IPS DF 4.7 (cell line): ENCODE results near the gene NBPF1.
"Not testable (repeated sequence)": the region's sequence is repeated elsewhere in the genome, so short reads cannot be mapped to it uniquely, and the experiment has no call there.

Experiments
- DNase-seq: peaks from one replicate; pipeline ENCODE4 v3.0.0-alpha.2; 2013; ENCODE audit warnings: low spot score; ENCODE audit errors: extremely low read depth

NBPF1 gene

DNA sequence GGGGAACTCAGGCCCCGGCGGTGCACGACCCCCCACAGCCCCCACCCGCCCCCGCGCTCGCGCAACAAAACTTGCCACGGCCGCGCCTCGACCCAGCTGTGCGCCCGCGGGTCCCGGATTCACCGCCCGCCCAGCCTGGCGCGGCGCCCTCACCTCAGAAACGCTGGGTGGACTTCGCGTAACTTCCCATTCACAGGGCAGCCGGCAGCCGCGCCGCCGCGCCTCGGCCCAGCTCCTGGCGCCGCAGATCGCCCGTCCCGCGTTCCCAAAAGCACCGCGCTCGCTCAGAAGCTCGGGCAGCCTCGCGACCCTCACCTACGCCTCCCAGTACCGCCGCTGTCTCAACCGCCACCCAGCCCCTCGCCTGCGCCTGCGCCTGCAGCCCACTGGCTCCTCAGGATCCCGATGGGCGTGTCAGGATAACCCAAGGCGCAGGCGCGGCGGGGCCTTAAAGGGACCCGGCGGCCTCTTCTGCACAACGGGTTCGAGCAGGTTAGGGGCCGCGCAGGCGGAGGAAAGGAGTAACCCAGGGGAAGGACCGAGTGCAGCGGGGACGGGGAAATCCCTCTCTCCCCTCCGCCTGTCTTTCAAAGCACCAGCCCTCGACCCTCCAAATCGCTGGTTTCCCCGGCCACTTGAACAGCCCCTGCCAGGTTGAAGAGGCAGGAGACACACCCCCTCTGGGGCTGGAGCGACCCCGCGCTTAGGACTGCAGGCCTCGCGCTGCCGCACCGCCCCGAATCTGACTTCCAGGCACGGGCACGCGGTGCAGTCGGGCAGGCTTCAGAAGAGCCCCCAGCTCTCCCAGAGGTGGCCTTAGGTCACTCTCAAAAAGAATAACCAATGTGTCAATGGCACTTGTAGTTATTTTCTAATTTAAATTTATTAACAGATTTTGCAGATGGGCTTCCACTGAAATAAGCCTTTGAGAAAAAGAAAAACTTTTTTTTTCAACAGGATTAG, at the start of gene NBPF1:
TSS of gene NBPF1 (minus strand) at position 380 of the 963 bp plus-strand sequence.
- DNase-seq = peak; percentile 100

DNA sequence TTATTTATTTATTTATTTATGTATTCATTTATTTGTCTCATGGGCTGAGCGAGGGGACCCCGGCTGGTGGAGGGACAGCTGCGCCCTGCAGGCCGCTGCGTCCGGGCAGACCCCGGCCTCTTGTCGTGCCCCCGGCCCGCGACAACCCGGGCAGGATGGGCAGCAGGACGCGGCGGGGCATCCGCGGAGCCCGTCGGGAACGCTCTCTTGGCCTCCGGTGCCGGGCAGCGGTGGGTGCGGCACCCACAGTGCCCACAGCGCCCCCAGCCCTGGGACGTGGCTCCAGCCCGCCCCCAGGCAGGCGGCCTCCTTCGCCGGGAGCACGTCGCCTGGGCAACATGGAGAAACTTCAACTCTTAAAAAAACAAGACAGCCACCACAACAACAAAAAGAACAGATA, 44.9 kb upstream of the NBPF1 start:
- DNase-seq = not testable (repeated sequence)

DNA sequence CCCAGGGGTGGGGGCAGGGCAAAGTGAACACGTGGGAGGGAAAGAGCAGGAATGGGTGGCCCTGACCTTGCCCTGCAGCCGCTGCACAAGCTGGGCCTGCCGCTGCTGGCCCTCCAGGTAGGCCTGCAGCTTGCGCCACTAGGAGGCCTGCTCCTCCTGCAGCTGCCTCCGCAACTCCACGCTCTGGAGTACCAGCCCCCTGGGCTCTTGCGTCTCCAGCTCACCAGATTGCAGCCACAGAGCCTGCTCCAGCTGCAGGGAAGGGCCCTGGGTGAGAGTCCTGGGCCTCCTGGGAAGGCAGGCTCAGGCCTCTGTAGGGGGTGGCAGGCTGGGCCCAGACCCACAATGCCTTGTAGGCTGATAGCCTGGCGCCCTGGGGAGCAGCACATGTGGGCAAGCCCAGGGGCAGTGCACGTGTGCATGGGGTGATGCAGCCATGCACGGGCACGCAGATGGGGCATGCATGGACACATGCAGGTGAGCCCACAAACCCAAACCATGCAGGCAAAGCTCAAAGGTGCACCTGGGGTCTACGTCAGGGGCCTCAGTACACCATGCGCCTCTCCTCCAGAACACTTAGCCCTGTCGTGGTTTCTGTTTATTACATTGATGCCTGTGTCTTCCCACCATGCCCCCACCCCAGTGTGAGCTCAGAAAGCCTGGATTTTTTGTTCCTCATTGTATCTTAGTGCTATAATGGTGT, 43.8 kb upstream of the NBPF1 start:
- not testable (repeated sequence) for DNase-seq

DNA sequence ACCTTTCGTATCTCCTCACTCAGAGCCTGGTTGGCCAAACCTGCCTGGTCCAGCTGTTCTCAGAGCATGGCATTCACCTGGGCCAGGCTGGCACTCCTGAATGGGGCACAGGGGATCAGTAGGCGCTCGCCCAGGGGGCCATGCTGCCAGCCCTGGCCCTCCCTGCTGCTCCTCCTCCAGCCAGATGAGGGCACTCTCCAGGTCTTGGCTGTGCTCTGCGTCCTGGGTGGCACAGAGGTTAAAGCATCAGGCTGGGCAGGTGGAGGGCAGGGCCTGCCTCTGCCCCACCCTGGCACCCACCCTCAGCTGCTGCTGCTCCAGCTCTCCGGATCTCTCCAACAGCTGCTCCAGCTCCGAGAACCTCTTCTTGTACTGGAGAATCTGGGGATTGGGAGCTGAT, 43.2 kb upstream of the NBPF1 start:
- DNase-seq = not testable (repeated sequence)

DNA sequence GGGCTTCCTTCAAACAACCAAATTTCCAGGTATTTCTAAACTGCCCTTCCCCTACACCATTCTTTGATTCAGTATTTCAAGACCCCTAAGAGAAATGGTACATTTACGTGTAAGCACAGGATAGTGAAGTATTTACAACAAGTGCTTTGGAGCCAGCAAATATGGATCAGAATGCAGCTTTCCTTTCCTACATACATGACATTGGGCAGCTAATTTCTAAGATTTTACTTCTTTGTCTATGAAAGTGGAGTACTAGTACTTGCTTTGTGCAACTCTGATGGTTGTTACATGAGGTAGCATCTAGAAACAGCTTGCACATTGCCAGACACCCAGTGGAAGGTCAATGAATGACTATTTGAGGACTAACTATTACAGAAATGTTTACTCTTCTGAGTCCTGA, 38.2 kb upstream of the NBPF1 start:
- DNase-seq = not testable (repeated sequence)

DNA sequence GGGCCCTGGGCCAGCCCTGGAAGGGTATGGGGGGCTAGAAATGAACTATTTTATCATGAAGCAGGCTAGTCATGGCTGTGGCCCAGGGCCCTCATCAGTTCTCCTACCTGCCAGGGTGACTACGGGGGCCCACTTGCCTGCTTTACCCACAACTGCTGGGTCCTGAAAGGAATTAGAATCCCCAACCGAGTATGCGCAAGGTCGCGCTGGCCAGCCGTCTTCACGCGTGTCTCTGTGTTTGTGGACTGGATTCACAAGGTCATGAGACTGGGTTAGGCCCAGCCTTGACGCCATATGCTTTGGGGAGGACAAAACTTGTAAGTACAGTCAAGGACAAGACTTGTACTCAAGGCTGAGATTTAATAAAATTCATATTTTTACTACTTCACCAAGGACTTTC, 36.6 kb upstream of the NBPF1 start:
- DNase-seq = not testable (repeated sequence)

DNA sequence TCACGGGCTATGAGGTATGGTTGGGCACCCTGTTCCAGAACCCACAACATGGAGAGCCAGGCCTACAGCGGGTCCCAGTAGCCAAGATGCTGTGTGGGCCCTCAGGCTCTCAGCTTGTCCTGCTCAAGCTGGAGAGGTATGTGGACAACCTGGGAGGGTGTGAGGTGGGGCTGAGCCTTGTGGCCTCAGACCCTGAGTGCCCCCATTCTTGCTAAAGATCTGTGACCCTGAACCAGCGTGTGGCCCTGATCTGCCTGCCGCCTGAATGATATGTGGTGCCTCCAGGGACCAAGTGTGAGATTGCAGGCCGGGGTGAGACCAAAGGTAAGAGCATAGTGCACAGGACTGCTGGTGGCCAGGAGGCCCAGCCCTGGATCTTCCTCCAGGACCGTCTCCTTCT, 36.0 kb upstream of the NBPF1 start:
- DNase-seq = not testable (repeated sequence)

DNA sequence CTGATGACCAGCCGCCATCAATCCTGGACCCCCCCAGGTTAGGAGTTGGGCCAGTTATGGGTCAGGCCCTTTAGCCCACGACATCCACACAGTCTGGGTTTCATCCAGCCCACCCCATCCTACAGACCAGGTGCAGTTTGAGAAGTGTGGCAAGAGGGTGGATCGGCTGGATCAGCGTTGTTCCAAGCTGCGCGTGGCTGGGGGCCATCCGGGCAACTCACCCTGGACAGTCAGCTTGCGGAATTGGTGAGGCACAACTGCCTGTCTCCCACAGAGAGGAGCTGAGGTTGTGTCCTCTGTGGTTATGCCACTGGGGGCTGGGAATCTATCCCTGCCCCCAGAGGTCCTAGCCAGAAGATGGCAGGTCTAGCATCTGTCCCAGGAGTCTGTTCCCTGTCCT, 35.4 kb upstream of the NBPF1 start:
- DNase-seq = not testable (repeated sequence)

DNA sequence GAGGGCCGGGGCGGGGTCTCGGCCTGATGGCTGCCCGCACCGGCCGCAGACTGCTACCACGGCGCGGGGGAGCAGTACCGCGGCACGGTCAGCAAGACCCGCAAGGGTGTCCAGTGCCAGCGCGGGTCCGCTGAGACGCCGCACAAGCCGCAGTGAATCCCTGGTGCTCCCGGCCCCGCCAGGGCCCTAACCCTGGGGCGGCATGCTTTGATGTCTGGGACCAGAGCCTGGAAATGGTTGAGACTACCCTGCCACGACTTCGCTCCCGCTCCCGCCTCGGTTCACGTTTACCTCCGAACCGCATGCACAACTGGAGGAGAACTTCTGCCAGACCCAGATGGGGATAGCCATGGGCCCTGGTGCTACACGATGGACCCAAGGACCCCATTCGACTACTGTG, 34.9 kb upstream of the NBPF1 start:
- DNase-seq = not testable (repeated sequence)

DNA sequence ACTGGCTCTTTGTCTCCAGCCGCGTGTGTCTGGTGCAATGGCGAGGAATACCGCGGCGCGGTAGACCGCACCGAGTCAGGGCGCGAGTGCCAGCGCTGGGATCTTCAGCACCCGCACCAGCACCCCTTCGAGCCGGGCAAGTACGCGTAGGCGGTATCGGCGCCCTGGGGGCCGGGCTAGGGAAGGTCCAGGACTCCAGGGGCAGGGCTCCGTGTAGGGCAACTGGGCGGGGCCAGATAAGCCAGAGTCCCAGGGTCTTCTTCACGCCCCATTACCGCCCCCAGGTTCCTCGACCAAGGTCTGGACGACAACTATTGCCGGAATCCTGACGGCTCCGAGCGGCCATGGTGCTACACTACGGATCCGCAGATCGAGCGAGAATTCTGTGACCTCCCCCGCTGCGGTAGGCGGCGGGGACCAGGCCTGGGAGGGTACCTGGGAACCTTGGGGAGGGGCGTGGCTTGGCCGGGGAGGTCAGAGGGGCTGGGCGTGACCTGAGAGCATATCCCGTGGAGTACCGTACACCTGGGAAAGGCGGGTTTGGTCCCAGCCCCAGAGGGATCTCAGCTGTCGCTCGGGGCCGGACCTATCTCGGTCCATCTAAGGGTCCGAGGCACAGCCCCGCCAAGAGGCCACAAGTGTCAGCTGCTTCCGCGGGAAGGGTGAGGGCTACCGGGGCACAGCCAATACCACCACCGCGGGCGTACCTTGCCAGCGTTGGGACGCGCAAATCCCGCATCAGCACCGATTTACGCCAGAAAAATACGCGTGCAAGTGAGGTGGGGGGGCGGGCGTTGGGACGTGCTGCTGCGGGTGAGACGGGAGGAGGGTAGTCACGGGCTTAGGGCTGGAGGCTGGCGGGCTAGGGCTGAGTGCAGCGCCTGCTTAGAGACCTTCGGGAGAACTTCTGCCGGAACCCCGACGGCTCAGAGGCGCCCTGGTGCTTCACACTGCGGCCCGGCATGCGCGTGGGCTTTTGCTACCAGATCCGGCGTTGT, 34.1 kb upstream of the NBPF1 start:
- DNase-seq = not testable (repeated sequence)

DNA sequence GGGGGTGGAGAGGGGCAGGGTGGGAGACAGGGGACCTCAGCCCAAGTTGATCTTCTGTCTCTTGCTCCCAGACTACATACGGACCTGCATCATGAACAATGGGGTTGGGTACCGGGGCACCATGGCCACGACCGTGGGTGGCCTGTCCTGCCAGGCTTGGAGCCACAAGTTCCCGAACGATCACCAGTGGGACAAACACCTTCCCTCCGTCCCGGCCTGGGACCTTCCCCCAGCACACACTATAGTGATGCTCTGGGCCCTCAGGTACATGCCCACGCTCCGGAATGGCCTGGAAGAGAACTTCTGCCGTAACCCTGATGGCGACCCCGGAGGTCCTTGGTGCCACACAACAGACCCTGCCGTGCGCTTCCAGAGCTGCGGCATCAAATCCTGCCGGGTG, 33.4 kb upstream of the NBPF1 start:
- DNase-seq = not testable (repeated sequence)

DNA sequence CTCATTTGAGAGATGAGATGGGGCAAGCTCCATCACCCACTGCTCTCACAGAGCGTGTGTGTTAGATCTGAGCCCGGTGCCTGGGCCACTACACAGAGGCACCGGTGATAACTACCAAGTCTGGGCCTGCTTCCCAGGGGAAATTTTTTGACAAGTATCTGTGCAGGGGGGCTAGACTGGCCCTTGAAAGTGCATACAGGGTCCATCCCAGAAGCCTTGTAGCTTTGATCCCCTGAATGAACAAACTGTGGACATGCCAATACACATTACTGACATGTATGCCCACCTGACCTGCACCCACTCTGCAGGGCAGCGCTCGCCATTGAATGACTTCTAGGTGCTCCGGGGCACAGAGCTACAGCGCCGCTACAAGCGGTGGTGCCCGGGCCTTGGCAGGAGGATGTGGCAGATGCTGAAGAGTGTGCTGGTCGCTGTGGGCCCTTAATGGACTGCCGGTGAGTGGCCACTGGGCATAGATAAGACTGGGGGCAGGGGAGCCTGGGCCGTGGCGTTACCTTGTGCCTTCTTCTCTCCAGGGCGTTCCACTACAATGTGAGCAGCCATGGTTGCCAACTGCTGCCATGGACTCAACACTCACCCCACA, 32.8 kb upstream of the NBPF1 start:
- DNase-seq = not testable (repeated sequence)

DNA sequence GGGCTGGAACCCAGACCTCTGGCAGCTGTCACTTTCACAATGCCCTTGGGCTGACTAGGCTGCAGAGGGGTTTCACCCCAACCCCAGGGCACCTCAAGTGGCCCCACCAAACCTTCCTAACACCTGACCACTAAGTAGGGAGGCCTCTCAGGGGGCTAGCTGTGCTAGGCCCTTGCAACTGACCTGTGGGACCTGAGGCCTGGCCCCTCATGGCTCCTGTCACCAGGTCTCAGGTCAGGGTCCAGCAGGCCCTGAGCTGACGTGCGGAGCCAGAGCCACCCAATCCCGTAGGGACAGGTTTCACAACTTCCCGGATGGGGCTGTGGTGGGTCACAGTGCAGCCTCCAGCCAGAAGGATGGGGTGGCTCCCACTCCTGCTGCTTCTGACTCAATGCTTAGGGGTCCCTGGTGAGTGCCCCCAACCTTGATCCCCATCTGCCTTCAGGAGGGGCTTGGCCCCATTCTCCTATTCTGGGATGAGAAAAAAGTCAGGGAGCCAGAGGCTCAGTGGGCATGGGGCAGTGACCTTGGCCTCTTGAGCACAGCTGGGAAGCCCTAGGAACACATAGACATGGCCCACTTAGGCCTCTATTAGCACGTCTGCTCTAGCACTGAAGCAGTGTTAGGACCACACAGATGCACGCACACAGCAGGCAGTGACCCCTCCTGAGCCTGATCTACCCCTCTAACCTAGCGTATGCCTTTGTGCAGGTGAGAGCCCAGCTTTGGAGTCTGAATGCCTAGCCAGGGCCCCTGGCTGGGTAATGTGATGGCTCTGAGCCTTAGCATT, 32.1 kb upstream of the NBPF1 start:
- DNase-seq = not testable (repeated sequence)

DNA sequence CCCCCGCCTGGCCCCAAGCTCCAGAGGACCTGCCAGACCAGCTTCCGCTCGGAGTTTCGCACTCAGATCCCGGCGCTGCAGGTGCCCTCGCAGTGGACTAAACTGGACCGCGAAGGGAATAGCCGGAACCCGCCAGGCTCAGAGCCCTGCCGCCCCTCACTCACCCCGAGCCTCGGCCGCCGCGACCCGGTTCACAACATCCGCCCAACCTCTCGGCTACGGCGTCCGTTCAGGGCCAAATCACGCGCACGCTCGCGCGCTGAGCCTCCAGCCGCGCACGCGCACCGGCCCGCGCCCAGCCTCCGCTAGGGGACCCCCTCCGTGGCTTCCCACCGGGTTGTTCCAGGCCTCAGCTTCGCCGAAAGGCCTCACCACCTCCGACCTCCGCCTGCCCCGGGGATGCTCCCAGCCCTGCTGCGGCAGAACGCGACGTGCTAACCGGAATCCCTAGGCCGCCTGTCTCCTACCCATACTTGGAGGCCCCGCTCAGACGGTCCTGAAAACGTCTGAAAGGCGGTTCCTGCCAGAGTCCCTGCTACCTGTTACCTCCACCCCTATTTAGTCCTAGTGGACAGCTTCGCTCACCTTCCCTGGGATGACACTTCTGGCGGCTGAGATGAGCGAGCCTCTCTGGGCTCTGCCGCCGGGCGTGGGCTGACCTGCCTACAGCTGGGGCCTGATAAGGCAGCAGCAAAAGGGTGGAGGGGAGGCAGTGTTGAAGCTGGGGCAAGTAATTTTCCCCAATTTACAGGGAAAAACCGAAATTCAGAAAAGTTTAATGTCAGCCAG, 31.3 kb upstream of the NBPF1 start:
- peak; percentile 98 for DNase-seq

DNA sequence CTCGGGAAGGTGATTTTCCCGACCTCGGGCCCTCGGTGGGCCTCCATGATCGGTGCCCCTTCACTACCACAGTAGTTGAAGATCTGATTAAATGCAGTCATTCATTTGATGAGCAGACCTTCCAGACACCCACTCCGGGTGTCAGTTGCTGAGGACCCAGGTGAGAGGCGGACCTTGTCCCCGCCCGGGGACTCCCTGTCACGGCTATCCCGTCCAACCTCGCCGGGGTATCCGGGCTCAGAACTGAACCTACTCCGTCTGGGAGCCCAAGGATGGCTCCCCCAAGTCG, 30.8 kb upstream of the NBPF1 start:
- DNase-seq = no peak

DNA sequence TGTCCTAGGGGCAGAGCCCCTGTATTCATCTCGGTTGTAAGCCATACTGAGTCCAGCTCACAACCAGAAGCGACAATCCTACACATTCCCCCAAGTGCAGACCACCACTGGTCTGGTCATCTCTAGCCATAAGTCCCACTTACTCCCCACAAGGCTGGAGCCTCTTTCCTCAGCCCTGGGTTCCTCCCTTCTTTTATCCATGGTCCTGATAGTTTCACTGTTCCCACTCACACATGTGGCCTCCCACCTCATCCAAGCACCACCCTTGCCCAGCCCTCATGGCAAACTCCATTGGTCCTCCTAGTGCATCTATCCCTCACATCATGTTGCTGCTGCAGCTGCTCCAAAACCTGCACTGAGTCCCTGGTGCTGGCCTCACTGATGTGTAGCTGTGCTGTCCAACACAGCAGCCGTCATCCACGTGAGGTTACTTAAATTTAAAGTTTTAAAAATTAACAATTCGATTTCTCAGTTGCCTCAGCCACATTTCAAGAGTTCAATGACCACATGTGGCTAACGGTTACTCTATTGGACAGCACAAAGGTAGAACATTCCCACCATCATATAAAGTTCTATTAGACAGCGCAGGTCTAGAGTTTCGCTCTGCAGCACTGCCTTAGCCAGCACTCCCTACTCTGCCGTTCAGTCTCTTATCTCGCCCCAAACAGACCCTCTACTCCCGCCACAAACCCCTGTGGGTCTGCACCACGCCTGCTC, 30.3 kb upstream of the NBPF1 start:
- DNase-seq = not testable (repeated sequence)

DNA sequence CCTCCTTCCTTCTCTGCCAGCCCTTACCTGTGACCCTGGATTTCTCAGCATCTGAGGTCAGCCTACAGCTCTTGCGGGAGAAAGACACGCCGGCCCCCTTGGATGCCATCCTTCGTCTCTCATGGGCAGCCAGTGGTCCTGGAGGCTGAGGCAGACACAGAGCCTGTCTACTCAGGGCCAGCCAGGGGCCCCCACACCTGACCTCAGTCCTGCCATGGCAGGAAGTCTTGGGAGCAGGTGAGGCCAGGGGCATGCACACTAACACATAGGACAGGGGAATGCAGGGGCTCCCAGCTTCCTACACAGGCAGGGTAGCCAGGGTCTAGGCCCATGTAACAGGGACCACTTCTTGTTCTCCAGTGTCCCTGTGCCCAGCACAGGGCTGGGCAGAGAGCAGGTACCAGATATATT, 29.6 kb upstream of the NBPF1 start:
- DNase-seq = not testable (repeated sequence)
